Stimulated activated CD8-positive, alpha-beta memory T cell treated with anti-CD3 and anti-CD28 coated beads, Interleukin-12 subunit alpha, Interleukin-12 subunit beta, amount 100 ng/mL, for 1 hour (primary cell): ENCODE data around the gene PRPF39.
"Not testable (repeated sequence)": the region's sequence is repeated elsewhere in the genome, so short reads cannot be mapped to it uniquely, and the experiment has no call there.

Experiments used
- DNase-seq: peaks from one replicate; pipeline ENCODE4 v3.0.0-alpha.2; 2020; ENCODE audit warnings: low read depth

PRPF39 gene

DNA sequence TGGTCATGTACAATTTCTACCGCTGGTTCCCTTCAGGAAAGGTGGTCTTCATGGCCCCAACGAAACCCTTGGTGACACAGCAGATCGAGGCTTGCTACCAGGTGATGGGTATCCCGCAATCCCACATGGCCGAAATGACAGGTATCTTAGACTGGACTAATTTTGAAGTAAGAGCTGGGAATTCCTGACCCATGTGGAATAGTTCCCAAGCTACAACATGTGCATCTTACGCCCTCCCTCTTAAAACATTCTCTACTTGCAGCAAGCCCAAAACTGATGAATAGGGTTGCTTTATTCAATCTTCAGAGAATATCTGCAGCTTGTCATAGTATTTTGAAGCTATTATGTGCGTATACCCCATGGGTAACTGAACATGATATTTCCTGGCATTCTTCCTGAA, 52.5 kb downstream of the PRPF39 start:
- DNase-seq, result no peak

GRCh38 chr14:45140661-45141187, 56.8 kb downstream of the PRPF39 start:
- no peak for DNase-seq

- not testable (repeated sequence) for DNase-seq
These were observed 58.2 kb downstream of the PRPF39 start for GRCh38 chr14:45142083-45142482.

DNA sequence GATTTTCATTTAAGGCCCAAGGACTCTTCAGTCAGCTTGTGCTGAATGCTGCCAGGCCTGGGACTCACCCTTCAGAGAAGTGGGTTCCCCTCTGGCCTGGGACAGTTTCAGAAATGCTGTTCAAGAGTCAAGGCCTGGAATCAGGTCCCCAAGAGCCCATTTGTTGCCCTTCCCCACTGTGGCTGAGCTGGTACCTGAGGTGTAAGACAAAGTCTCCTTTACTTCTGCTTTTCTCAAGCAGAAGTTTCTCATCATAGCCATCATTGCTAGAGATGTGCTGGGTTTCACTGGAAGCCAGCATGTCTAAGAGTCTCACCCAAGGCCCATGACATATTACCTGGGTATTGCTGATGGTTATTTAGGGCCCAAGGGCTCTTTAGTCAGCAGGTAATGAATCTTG, 60.7 kb downstream of the PRPF39 start:
- no peak for DNase-seq

- DNase-seq, result no peak
These were observed 61.3 kb downstream of the PRPF39 start for GRCh38 chr14:45145214-45145613.

DNA sequence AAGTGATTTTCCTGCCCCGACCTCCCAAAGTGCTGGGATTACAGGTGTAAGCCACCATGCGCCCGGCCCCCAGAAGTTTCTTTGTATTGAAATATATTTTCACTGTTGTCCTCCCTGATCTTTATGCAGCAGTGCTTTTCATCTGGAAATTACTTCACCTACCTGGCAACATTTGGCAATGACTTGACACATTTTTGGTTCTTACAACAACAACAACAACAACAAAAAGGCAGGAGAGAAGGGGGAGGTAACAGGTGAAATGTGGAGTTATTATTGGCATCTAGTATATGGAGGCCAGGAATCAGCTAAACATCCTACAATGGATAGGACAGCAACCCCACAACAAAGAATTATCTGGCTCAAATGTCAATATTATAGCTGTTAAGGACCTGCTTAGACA, 65.7 kb downstream of the PRPF39 start:
- no peak for DNase-seq

GRCh38 chr14:45150386-45150890, 66.5 kb downstream of the PRPF39 start:
- no peak for DNase-seq

DNA sequence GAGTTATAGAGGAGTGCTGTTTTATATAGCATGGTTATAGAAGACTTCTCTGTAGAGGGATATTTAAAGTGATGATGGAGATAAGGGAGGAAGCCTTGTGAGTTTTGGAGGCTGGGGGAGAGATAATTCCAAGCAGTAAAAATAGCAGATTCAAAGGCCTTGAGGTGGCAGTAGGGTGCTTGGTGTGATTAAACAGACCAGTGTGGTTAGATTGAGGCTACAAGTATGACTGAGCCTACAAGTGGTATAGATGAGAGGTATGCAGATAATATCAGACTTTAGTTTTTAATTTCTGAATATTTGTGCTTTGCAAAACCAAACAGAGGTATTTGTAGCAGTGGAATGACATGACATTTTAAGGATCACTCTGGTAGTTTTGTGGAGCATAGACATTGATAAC, 72.2 kb downstream of the PRPF39 start:
- no peak for DNase-seq
